ENCODE data around the gene TMEM95.
A peak's percentile ranks its signal among the peaks of the same experiment; 100 is the strongest.

TMEM95 gene

DNA sequence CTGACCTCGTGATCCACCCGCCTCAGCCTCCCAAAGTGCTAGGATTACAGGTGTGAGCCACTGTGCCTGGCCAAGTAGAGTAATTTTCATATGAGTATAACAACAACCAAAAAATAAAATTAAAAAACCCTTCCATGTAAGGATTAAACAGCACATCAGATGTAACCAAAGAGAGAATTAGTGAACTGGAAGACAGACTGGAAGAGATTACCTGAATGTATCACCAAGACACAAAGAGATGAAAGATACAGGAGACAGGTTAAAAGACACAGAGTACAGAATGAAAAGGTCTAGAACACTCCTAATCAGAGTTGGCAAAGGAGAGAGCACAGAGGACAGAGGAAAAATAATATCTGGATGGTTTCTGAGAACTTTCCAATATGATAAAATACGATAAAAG is 24.2 kb downstream of the TMEM95 start:
- no peak for DNase-seq (ENCODE audit: low read depth)

DNA sequence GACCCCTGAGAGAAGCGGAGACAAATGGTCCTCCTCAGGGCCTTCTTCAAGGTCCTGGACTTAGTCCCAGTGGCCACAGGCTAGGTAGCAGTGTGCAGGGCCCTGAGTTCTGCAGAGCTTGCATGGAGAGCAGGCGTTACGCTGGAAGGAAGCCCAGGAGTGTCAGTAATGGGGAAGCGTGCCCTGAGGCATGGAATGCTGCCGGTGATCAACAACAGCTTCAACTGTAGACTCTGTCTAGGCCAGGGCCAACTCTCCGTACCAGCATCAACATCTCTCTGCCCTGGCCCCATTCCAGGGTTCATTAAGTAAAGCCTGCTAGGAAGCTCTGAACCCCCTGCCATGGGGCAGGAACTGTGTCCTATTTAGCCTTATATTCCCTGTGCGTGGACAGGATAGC is 25.4 kb downstream of the TMEM95 start:
- no peak for DNase-seq (ENCODE audit: low read depth)

DNA sequence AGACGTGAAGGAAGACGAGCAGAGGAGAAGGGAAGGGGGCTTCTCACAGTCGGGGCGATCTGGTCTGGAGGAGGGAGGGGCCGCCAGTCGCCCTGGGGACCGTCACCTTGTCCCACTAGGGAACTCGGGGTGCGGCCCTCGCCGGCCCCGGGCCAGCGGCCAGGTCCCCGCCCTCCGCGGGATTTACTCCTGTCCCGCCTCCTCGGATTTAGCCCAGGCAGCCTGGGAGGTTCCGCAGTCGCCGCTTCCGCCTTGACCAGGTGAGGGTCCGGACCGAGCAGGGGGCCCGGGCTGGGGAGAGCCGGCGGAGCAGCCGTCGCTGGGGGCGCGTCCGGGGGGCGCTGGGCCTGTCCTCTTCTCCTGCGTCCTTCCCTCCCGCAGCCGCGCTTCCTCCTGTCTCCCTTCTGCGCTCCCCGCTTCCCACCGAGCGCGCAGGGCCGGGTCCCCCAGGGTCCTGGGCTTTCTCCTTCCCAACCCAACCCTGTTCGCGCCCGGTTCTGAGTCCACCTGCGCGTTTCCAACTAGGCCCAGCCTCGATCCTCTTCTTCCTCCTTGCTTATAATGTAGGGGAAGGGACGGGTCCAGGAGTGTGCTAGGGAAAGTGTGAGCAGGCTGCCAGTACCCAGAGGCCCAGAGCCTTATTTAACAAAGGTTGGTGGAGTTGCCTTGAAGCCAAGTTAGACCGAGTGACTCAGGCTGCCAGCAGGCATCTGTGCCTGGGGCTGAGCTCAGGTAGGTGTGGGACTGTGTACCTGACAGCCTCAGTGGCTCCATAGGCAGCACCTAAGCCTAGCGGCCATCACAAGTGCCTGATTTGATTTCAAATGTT is 26.1 kb downstream of the TMEM95 start, which contains the start of gene TNK1:
TNK1 (plus strand) TSS at position 235 of the 829 bp plus-strand sequence. CDS start 1,838 bp downstream, outside the sequence.
- no peak for DNase-seq (ENCODE audit: low read depth)

GRCh38 chr17:7382901-7383300 is 27.9 kb downstream of the TMEM95 start:
- no peak for DNase-seq (ENCODE audit: low read depth)

- no peak for DNase-seq (ENCODE audit: low read depth)
These were observed 28.4 kb downstream of the TMEM95 start for GRCh38 chr17:7383371-7383741.

GRCh38 chr17:7383742-7384488 is 29.0 kb downstream of the TMEM95 start:
- peak; percentile 69 for DNase-seq (ENCODE audit: low read depth)

DNA sequence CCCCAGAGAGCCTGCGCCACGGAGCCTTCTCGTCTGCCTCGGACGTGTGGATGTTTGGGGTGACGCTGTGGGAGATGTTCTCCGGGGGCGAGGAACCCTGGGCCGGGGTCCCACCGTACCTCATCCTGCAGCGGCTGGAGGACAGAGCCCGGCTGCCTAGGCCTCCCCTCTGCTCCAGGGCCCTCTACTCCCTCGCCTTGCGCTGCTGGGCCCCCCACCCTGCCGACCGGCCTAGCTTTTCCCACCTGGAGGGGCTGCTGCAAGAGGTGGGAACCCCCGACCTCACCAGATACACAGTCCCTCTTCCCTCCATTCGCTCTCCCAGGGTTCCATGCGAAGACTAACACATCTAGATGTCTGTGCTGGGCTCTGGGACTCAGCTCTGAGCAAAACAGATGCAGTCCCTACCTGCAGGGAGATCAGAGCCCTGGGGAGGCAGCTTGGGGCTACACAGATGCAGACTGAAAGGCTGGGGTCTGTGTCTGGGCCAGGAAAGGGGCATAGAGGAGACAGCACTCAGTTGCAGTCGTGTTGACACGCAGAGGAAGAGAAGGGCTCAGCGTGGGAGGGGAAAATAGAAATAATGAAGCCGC is 29.6 kb downstream of the TMEM95 start:
- DNase-seq (ENCODE audit: low read depth): no peak

GRCh38 chr17:7388856-7389255 is 33.9 kb downstream of the TMEM95 start:
- DNase-seq (ENCODE audit: low read depth): no peak

DNA sequence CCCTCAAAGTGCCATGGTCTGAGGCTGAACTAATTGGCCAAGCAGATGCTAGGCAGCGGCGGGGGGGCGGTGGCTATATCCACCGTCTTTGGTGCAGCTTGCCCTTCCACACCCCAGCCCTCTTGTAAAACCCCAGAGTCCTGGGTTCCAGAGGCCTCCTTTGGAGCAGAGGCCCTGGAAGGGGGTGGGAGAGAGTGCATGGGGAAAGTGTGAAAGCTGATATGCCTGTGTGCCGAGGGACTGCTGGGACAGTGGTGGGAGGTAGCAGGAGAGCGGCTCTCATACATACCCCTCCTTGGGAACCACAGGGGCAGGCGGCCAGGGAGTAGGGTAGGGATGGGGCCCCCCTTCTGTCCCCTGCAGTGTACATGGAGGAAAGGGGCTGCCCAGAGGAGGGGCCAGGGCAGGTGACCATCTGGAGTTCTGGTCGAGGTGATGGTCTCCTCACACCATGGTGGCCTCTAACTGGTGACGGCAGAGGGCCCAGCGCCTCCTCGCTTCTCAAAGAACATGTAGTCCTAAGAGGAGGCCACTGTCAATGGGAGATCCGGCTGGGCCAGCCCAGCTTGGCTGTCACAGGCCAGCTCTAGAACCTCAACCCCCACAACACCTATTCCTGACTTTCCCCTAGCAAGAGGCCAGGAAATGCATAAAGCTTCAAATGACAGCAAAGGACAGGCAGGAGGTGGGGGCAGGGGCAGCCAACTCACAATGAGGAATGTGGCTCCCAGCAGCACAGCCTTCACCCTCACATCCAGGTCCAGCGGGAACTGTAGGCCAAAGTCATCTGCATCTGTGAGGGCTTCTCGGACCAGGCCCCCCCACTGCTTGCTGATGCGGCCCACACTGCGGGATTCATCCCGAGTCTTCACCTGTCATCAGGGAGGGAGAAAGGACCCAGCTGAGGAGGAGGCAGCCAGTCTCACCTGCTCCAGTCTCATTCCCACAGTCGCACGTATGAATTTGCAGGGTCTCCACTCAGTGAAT is 35.3 kb downstream of the TMEM95 start:
- no peak for DNase-seq (ENCODE audit: low read depth)

DNA sequence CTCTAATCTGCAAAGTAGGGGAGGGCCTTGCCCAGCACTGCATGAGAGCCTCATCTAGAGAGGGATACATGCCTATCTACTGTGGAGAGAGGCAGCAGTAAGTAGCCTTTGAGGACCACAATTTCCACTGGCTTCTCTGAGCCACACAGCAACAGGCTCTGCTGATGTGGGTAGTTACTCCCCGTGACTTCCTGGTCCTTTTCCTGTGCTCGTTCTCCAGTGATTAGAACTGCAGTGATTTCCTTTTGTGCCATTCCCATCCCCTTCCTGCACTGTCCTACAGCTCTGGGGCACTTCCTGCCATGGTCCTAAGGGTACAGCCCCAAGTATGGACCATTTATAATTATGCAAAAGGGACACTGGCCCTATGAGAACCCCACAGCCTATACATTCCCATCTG is 36.4 kb downstream of the TMEM95 start:
- DNase-seq (ENCODE audit: low read depth): no peak

- DNase-seq (ENCODE audit: low read depth): no peak
These were observed 38.0 kb downstream of the TMEM95 start for GRCh38 chr17:7392696-7393612.

- DNase-seq (ENCODE audit: low read depth): peak; percentile 45
These were observed 38.9 kb downstream of the TMEM95 start for GRCh38 chr17:7393613-7394451.

DNA sequence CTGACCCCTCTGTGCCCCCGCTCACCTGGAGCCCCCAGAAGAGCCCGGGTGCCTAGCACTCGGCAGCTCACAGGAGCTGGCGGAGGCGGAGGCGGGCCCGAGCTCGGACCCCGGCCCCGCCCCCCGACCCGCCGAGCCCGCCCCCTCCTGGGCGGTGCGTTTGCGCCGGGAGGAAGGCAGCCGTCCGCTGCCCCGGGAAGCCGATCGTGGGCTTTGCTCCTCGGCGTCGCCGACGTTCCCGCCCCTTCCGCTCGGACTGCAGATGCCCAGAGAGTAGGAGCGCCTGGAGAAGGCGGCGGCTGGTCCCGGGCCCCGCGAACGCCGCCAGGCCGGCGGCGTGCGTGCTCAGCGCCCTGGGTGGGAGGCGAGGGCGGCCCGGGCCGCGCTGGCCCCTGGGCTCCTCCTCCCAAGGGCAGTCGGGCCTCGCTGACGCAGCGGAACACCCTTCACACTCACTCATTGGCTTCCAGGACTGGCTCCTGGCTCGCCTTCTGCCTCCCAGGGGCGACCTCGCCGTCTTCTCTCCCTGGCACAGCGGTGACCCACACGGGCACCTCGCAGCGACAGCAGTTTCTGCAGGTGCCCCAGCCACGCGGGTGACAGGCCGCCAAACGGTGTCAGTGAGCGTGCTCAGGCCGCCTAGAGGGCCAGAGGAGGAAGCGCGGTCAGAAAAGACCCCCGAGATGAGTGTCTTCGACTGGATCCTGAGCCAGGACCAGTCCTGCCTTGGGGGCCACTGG is 39.7 kb downstream of the TMEM95 start, which contains the start of gene PLSCR3:
PLSCR3 (minus strand) TSS at position 74 of the 740 bp plus-strand sequence. CDS start 415 bp downstream, outside the sequence.
- DNase-seq (ENCODE audit: low read depth): peak; percentile 74

- no peak for DNase-seq (ENCODE audit: low read depth)
These were observed 41.2 kb downstream of the TMEM95 start for GRCh38 chr17:7396147-7396546.

GRCh38 chr17:7398612-7399011 is 43.7 kb downstream of the TMEM95 start:
- no peak for DNase-seq (ENCODE audit: low read depth)

DNA sequence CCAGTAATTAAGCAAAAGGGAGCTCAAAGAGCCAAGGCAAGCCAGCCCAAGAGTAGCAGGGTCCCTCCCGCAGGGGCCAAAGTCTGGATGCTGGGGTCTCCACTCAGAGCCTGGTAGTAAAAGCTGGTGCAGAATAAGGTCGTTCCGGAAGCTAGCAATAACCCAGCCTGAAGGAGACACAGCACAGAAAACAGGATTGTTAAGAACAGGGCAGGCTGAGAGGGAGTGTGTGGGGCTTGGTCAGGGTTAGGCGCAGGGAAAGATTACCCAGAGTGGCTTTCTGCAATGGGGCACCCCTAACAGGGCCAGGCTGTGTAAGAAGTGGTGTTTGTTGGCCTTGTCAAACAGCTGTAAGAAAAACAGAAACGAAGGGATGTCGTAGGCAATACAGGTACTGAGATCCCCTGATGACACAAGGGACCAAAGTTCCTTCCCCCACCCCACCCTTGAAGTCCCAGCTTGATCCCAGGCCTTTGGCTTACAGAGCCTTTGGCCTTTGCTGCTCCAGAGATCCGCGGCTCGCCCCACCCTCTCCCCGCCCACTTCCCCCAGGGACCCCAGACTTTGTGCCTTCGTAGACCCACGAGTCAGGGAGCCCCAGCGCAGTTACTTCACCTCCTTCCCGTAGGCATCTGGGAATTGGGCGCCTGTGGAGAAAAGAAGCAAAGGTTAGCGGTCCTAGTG is 48.2 kb downstream of the TMEM95 start:
- DNase-seq (ENCODE audit: low read depth): no peak

- DNase-seq (ENCODE audit: low read depth): no peak
These were observed 48.7 kb downstream of the TMEM95 start for GRCh38 chr17:7403727-7403976.

DNA sequence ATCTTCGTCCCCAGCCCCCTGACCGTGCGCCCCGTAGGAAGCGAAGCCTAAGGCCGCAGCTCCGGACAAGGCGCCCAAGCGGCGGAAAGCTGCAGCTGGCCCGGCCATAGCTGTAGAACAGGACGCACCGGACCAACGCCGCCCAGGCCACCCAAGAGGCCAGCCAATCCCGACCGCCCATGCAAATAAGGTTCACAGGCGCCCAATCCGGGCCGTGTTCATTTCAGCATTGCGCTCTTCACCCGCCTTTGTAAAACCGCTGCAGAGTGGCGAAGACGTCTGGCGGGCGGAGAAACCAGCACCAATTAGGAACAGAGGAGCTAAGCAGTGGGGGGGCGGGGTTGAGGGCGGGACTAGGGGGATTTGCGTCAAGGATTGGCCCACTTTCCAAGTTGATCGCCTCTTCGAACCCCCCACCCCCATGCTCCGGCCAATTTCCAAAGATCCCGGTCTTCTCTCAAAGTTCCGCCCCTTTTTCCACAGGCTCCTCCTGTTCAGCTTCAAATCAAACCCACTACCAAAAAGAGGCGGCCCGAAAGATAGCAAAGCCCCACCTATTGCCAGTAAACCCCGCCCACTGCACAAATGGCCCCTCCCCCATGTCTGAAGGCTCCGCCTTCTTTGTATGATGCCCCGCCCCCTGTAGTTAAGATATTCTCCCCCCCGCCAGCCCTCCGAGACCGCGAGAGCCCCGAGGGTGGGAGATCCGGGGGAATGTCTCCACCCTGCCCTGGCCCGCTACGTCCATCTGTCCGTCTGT is 49.2 kb downstream of the TMEM95 start, which contains the start of gene TMEM256:
TMEM256 (minus strand) TSS at position 121 of the 760 bp plus-strand sequence; CDS start at position 108, 13 bp downstream.
- DNase-seq (ENCODE audit: low read depth): peak; percentile 92

Measured in activated T-helper 9 cell treated with anti-CD3 and anti-CD28 coated beads, Interleukin-2, amount 50 U/mL, for 16 hours (primary cell).